Ovary (tissue), 1 donor: ENCODE measurements around the gene CDHR2.

Experiments
- EP300 ChIP-seq: sonication (generic); formaldehyde crosslinking; IDR thresholded peaks from one replicate; pipeline ENCODE4 v1.6.1; 2017; ENCODE audit warnings: antibody characterized with exemption
- POLR2A ChIP-seq: fragments of 450-650 bp; IDR thresholded peaks from one replicate; pipeline ENCODE4 v1.6.1; 2017; ENCODE audit warnings: antibody characterized with exemption, mild to moderate bottlenecking, moderate library complexity

DNA sequence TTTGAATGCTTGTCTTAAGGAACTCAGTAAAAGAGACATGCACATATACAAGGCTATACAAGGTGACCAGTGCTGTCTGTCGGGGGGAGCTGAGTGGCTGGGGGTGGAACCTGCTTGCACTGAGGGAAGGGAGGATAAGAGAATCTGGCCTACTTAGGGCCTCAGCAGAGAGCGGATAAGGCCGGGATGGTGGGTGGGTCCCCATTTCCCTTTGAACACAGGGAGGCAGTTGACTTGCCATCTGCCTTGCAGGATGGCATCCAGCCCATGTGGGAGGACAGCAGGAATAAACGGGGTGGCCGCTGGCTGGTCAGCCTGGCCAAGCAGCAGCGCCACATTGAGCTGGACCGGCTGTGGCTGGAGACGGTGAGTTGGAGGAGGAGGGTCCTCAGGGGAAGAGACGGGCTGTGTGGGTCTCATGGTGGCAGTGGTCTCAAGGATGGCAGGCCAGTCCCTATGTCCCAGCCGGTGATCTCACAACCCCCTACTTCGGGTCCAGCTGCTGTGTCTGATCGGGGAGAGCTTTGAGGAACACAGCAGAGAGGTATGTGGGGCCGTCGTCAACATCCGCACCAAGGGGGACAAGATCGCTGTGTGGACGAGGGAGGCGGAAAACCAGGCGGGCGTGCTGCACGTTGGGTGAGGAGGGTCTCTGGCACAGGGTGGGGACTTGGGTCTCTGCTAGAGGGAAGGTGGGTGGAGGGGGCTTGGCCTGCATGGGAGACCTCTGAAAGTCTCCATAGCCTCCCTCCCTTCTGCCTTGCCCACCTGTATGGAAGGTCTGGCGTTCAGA lies 95.9 kb downstream of the CDHR2 start:
- TF ChIP-seq POLR2A (no peak), EP300 (no peak)
